ENCODE results near the gene GH1.

DNA sequence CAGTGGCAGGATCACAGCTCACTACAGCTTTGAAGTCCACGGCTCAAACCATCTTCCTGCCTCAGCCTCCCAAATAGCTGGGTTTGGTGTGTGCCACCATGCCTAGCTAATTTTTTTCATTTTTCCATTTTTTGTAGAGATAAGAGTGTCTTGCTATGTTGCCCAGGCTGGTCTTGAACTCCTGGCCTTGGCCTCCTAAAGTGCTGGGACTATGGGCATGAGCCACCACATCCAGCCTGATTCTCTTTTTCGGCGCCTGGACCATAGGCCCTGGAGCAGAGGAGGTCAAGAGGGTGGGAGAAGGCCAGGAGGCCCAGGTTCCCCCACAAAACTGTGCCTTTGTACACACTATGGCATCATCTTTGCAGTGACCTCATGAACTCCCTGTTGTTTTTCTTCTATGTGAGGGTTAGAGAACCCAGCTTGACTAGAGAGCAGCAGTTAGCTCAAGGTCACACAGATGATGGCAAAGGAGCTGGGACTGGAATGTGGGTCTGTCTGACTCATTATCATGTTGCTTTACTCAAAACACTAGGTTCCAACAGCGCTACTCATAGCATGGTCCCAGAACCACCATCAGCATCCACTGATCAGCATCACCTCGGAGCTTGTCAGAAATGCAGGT is 37.8 kb upstream of the GH1 start:
- TF ChIP-seq, protein P1, sequence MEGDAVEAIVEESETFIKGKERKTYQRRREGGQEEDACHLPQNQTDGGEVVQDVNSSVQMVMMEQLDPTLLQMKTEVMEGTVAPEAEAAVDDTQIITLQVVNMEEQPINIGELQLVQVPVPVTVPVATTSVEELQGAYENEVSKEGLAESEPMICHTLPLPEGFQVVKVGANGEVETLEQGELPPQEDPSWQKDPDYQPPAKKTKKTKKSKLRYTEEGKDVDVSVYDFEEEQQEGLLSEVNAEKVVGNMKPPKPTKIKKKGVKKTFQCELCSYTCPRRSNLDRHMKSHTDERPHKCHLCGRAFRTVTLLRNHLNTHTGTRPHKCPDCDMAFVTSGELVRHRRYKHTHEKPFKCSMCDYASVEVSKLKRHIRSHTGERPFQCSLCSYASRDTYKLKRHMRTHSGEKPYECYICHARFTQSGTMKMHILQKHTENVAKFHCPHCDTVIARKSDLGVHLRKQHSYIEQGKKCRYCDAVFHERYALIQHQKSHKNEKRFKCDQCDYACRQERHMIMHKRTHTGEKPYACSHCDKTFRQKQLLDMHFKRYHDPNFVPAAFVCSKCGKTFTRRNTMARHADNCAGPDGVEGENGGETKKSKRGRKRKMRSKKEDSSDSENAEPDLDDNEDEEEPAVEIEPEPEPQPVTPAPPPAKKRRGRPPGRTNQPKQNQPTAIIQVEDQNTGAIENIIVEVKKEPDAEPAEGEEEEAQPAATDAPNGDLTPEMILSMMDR (IDR thresholded peaks at IDR 0.05; ENCODE audit: borderline replicate concordance, extremely low read depth, low read length, poor library complexity, severe bottlenecking): no peak
- TF ChIP-seq EZH2 (IDR thresholded peaks at IDR 0.05; ENCODE audit: borderline replicate concordance, low read depth, low read length, severe bottlenecking): no peak
